ENCODE results near the gene A2M.

A2M gene

DNA sequence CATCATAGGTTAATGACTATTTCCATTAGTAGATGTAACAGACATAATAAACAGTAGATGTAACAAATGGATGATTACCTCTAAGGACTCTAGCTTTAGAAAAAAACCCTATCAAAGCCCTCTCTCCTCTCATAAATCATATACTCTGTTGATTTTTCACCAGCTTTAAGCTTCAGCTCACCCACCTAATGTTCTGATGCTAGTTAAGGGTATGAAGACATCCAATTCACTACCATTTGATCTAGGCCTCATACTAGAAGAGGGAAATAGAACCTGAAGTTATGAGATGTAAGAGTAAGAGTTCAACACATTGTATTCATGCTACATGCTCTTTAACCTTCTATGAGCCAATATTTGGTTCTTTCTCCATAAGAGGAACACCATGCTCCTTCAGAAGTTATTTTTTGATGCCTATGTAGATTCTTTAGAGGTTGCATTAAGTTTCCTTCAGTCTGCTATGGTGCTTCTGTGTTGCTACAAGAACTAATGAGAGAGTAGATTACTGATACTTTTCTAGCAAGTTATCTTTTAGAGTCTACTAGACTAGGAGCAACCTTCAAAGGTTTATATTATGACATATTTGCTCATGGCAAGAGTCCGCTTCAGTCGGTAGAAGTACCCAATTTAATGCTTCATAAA, 16.0 kb downstream of the A2M start:
- Histone ChIP-seq H3K36me3 (ENCODE audit: low read depth) (no peaks in the 10 kb centered on the region), H3K9me3 (ENCODE audit: severe bottlenecking) (no peaks in the 10 kb centered on the region), H3K4me1 (ENCODE audit: insufficient read depth, poor library complexity, severe bottlenecking) (peaks cover 2% of the 10 kb centered on the region), H3K4me3 (ENCODE audit: severe bottlenecking) (no peak overlapping the region), H3K27ac (ENCODE audit: poor library complexity, severe bottlenecking) (no peak overlapping the region), H3K27me3 (ENCODE audit: insufficient read depth, poor library complexity, severe bottlenecking) (no peaks in the 10 kb centered on the region)
- DNase-seq (ENCODE audit: low spot score) (no peak), ATAC-seq (ENCODE audit: low read depth) (no peak)
- no peak for TF ChIP-seq CTCF (IDR thresholded peaks at IDR 0.05; ENCODE audit: poor library complexity, severe bottlenecking)

DNA sequence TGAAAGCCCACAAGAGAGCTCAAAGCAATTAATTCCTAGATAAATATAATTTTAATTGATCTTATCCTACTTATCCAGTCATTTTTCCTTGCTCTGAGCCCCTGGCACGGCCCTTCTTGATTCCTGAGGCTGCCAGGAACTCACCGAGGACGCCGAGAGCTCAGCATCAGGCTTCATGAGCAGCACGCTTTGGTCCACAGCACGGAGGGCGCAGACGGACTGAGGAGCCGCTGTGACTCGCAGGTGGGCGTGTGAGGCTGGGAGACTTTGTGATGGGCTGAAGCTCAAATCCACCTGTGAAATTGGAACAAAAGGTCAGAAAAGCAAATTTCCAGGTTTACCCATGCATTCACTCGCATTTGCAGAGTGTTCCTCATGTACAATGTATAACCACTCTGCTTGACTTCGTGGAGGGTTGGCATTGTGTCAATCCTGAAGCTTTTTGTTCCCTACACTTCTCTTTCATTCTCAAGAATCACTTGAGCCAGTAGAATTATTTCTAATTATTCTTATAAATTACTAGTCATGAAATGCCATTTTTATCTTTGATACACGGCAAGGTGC, 17.2 kb downstream of the A2M start:
- Histone ChIP-seq H3K36me3 (ENCODE audit: low read depth) (no peaks in the 10 kb centered on the region), H3K27me3 (ENCODE audit: insufficient read depth, poor library complexity, severe bottlenecking) (no peaks in the 10 kb centered on the region), H3K27ac (ENCODE audit: poor library complexity, severe bottlenecking) (no peak overlapping the region), H3K4me3 (ENCODE audit: severe bottlenecking) (no peak overlapping the region), H3K9me3 (ENCODE audit: severe bottlenecking) (no peaks in the 10 kb centered on the region), H3K4me1 (ENCODE audit: insufficient read depth, poor library complexity, severe bottlenecking) (peaks cover 2% of the 10 kb centered on the region)
- DNase-seq (ENCODE audit: low spot score) (no peak), ATAC-seq (ENCODE audit: low read depth) (no peak)
- no peak for TF ChIP-seq CTCF (IDR thresholded peaks at IDR 0.05; ENCODE audit: poor library complexity, severe bottlenecking)

GRCh38 chr12:9098115-9098452, 17.6 kb downstream of the A2M start:
- H3K27ac ChIP-seq (ENCODE audit: poor library complexity, severe bottlenecking): no peak overlapping the region
- no peak for ATAC-seq (ENCODE audit: low read depth)
- H3K4me3 ChIP-seq (ENCODE audit: severe bottlenecking): no peak overlapping the region
- H3K4me1 ChIP-seq (ENCODE audit: insufficient read depth, poor library complexity, severe bottlenecking): peaks cover 2% of the 10 kb centered on the region
- no peaks in the 10 kb centered on the region for H3K36me3 ChIP-seq (ENCODE audit: low read depth)
- no peak for TF ChIP-seq CTCF (IDR thresholded peaks at IDR 0.05; ENCODE audit: poor library complexity, severe bottlenecking)
- H3K9me3 ChIP-seq (ENCODE audit: severe bottlenecking): no peaks in the 10 kb centered on the region
- no peaks in the 10 kb centered on the region for H3K27me3 ChIP-seq (ENCODE audit: insufficient read depth, poor library complexity, severe bottlenecking)
- DNase-seq (ENCODE audit: low spot score): no peak

- peaks cover 2% of the 10 kb centered on the region for H3K4me1 ChIP-seq (ENCODE audit: insufficient read depth, poor library complexity, severe bottlenecking)
- H3K27me3 ChIP-seq (ENCODE audit: insufficient read depth, poor library complexity, severe bottlenecking): no peaks in the 10 kb centered on the region
- H3K9me3 ChIP-seq (ENCODE audit: severe bottlenecking): no peaks in the 10 kb centered on the region
- H3K36me3 ChIP-seq (ENCODE audit: low read depth): no peaks in the 10 kb centered on the region
- DNase-seq (ENCODE audit: low spot score) (no peak), ATAC-seq (ENCODE audit: low read depth) (no peak)
- no peak overlapping the region for H3K27ac ChIP-seq (ENCODE audit: poor library complexity, severe bottlenecking)
- TF ChIP-seq CTCF (IDR thresholded peaks at IDR 0.05; ENCODE audit: poor library complexity, severe bottlenecking): no peak
- H3K4me3 ChIP-seq (ENCODE audit: severe bottlenecking): no peak overlapping the region
Measured at GRCh38 chr12:9096563-9097176, 19.0 kb downstream of the A2M start.

GRCh38 chr12:9095322-9095721, 20.4 kb downstream of the A2M start:
- Histone ChIP-seq H3K27ac (ENCODE audit: poor library complexity, severe bottlenecking) (no peak overlapping the region), H3K4me3 (ENCODE audit: severe bottlenecking) (no peak overlapping the region), H3K36me3 (ENCODE audit: low read depth) (no peaks in the 10 kb centered on the region), H3K9me3 (ENCODE audit: severe bottlenecking) (no peaks in the 10 kb centered on the region), H3K4me1 (ENCODE audit: insufficient read depth, poor library complexity, severe bottlenecking) (peaks cover 2% of the 10 kb centered on the region), H3K27me3 (ENCODE audit: insufficient read depth, poor library complexity, severe bottlenecking) (no peaks in the 10 kb centered on the region)
- DNase-seq (ENCODE audit: low spot score): no peak
- no peak for TF ChIP-seq CTCF (IDR thresholded peaks at IDR 0.05; ENCODE audit: poor library complexity, severe bottlenecking)
- ATAC-seq (ENCODE audit: low read depth): no peak
